Measurements from ENCODE around the gene SIN3B. TPM values are rescaled to one million over a fixed set of nuclear protein-coding genes. Genes with fewer than 3 reads are reported as not detected.

Gene SIN3B
- total and polyA plus RNA-seq, 9 of the 15 experiments (the other 6 are each of a cell fraction or from before 2014, with no cell fraction given), result 0.51 to 34.2 (median 14.3) TPM

GRCh38 chr19:16921766-16922591 lies 92.8 kb downstream of the SIN3B start:
- in situ Hi-C loops (cut with MboI) (no loop called here), intact Hi-C loops (cut with micrococcal nuclease) (no loop called here)
- no TSS peak for BruUV-seq (replicated peaks)
- Histone ChIP-seq H3K4me1 (replicated peaks in 1 of 2; ENCODE audit: control insufficient read depth in 2 of 2, insufficient read depth in 2 of 2, low read length in 2 of 2) (peaks cover 17 to 32% of the 10 kb centered on the region in 2 experiments; a peak in 4 of 5 replicates), H3K79me2 (ENCODE audit: control insufficient read depth, insufficient read depth, low read length) (no peaks in the 10 kb centered on the region), H3K27ac (ENCODE audit: extremely low read depth, low read depth, low read length) (no peak overlapping the region), H3K4me2 (ENCODE audit: insufficient read depth, low read length) (peak overlapping the region; percentile 59; the same call in 1 of the 2 replicates), H3K9me1 (ENCODE audit: control insufficient read depth, insufficient read depth, low read length) (no peaks in the 10 kb centered on the region), H2AFZ (ENCODE audit: low read depth, low read length) (peak overlapping the region; percentile 84), H3K4me3 (no peak overlapping the region), H3K9ac (ENCODE audit: insufficient read depth in 1 of 2, low read depth in 2 of 2, low read length in 2 of 2) (peak overlapping the region in 1 of 2 experiments; percentile 38; a peak in 3 of 4 replicates), H3K9me3 (replicated peaks; ENCODE audit: control insufficient read depth, insufficient read depth, low read depth, low read length) (0 out of 2 replicates have a peak, but pooled peaks cover 4% of the 10 kb centered on the region), H3K36me3 (ENCODE audit: control insufficient read depth, insufficient read depth, low read length) (no peaks in the 10 kb centered on the region), H4K20me1 (replicated peaks; ENCODE audit: control insufficient read depth, insufficient read depth, low read length) (no peaks in the 10 kb centered on the region), H3K27me3 (ENCODE audit: control insufficient read depth in 2 of 2, insufficient read depth in 2 of 2, low read length in 2 of 2) (peaks cover 1 to 5% of the 10 kb centered on the region in 2 experiments; a peak in 2 of 5 replicates)
- peak in 3 of 4 experiments; percentile 19 to 55 (median 39) for DNase-seq (ENCODE audit: extremely low read depth in 1 of 4, low spot score in 3 of 4)
- ATAC-seq, result peak; percentile 18
- CTCF ChIA-PET (ENCODE audit: low intra/inter-chr PET ratio), result no interaction called here
- POLR2A ChIA-PET, result interaction anchor here (0.6 kb wide), 1 partner anchor 691 kb away, joined by 3 read pairs; no protein-coding TSS in a partner anchor
- peak; percentile 70 for FAIRE-seq
- 63% methylated on average over 15 of the region's 21 CpGs for WGBS (ENCODE audit: insufficient coverage, low coverage, missing lambda C conversion rate)
- TF ChIP-seq ERF (CRISPR knock-in tag; IDR thresholded peaks at IDR 0.05) (no peak), ATF3 (IDR thresholded peaks at IDR 0.05) (no peak), ATF3 (CRISPR knock-in tag; conservative IDR thresholded peaks at IDR 0.05) (no peak), GATAD2B (IDR thresholded peaks at IDR 0.05; ENCODE audit: borderline replicate concordance) (no peak), ZNF586 (CRISPR knock-in tag; conservative IDR thresholded peaks at IDR 0.05) (no peak), ZNF431 (CRISPR knock-in tag; IDR thresholded peaks at IDR 0.05) (no peak), C11orf30 (IDR thresholded peaks at IDR 0.05; ENCODE audit: low read depth) (no peak), HIVEP1 (CRISPR knock-in tag; IDR thresholded peaks at IDR 0.05) (no peak), CREB3 (tag; conservative IDR thresholded peaks at IDR 0.05; ENCODE audit: low read depth) (no peak), MTA3 (IDR thresholded peaks at IDR 0.05; ENCODE audit: borderline replicate concordance) (0 out of 2 replicates have a peak, but pooled peaks have one; percentile 22)
- TF ChIP-seq, protein P1, sequence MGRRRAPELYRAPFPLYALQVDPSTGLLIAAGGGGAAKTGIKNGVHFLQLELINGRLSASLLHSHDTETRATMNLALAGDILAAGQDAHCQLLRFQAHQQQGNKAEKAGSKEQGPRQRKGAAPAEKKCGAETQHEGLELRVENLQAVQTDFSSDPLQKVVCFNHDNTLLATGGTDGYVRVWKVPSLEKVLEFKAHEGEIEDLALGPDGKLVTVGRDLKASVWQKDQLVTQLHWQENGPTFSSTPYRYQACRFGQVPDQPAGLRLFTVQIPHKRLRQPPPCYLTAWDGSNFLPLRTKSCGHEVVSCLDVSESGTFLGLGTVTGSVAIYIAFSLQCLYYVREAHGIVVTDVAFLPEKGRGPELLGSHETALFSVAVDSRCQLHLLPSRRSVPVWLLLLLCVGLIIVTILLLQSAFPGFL (CRISPR knock-in tag; IDR thresholded peaks at IDR 0.05), result no peak
- TF ChIP-seq, protein P2, sequence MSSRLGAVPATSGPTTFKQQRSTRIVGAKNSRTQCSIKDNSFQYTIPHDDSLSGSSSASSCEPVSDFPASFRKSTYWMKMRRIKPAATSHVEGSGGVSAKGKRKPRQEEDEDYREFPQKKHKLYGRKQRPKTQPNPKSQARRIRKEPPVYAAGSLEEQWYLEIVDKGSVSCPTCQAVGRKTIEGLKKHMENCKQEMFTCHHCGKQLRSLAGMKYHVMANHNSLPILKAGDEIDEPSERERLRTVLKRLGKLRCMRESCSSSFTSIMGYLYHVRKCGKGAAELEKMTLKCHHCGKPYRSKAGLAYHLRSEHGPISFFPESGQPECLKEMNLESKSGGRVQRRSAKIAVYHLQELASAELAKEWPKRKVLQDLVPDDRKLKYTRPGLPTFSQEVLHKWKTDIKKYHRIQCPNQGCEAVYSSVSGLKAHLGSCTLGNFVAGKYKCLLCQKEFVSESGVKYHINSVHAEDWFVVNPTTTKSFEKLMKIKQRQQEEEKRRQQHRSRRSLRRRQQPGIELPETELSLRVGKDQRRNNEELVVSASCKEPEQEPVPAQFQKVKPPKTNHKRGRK (tag; IDR thresholded peaks at IDR 0.05), result no peak
- TF ChIP-seq, protein P3, sequence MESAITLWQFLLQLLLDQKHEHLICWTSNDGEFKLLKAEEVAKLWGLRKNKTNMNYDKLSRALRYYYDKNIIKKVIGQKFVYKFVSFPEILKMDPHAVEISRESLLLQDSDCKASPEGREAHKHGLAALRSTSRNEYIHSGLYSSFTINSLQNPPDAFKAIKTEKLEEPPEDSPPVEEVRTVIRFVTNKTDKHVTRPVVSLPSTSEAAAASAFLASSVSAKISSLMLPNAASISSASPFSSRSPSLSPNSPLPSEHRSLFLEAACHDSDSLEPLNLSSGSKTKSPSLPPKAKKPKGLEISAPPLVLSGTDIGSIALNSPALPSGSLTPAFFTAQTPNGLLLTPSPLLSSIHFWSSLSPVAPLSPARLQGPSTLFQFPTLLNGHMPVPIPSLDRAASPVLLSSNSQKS (CRISPR knock-in tag; IDR thresholded peaks at IDR 0.05), result no peak
- TF ChIP-seq, protein P4, sequence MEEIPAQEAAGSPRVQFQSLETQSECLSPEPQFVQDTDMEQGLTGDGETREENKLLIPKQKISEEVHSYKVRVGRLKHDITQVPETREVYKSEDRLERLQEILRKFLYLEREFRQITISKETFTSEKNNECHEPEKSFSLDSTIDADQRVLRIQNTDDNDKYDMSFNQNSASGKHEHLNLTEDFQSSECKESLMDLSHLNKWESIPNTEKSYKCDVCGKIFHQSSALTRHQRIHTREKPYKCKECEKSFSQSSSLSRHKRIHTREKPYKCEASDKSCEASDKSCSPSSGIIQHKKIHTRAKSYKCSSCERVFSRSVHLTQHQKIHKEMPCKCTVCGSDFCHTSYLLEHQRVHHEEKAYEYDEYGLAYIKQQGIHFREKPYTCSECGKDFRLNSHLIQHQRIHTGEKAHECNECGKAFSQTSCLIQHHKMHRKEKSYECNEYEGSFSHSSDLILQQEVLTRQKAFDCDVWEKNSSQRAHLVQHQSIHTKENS (CRISPR knock-in tag; IDR thresholded peaks at IDR 0.05), result no peak
